Measurements from ENCODE around the gene PEX11B. TPM values are rescaled to one million over a fixed set of nuclear protein-coding genes. Genes with fewer than 3 reads are reported as not detected.

Gene PEX11B
- total RNA-seq, 1 donor from 2014 or later, result 32.2 TPM

- TF ChIP-seq, protein P1, sequence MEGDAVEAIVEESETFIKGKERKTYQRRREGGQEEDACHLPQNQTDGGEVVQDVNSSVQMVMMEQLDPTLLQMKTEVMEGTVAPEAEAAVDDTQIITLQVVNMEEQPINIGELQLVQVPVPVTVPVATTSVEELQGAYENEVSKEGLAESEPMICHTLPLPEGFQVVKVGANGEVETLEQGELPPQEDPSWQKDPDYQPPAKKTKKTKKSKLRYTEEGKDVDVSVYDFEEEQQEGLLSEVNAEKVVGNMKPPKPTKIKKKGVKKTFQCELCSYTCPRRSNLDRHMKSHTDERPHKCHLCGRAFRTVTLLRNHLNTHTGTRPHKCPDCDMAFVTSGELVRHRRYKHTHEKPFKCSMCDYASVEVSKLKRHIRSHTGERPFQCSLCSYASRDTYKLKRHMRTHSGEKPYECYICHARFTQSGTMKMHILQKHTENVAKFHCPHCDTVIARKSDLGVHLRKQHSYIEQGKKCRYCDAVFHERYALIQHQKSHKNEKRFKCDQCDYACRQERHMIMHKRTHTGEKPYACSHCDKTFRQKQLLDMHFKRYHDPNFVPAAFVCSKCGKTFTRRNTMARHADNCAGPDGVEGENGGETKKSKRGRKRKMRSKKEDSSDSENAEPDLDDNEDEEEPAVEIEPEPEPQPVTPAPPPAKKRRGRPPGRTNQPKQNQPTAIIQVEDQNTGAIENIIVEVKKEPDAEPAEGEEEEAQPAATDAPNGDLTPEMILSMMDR (conservative IDR thresholded peaks at IDR 0.05), result no peak
- no peak overlapping the region for H3K27ac Mint-ChIP-seq
- H3K4me1 Mint-ChIP-seq (ENCODE audit: unreplicated experiment), result peaks cover 12% of the 10 kb centered on the region
- H3K4me3 Mint-ChIP-seq, result peak overlapping the region; percentile 86
- DNase-seq (ENCODE audit: extremely low spot score, unreplicated experiment), result no peak
- H3K27me3 Mint-ChIP-seq, result peaks cover 38% of the 10 kb centered on the region
- no peaks in the 10 kb centered on the region for H3K36me3 Mint-ChIP-seq
- H3K9me3 Mint-ChIP-seq, result no peaks in the 10 kb centered on the region
Observed at GRCh38 chr1:145884675-145885074, 33.8 kb downstream of the PEX11B start.

DNA sequence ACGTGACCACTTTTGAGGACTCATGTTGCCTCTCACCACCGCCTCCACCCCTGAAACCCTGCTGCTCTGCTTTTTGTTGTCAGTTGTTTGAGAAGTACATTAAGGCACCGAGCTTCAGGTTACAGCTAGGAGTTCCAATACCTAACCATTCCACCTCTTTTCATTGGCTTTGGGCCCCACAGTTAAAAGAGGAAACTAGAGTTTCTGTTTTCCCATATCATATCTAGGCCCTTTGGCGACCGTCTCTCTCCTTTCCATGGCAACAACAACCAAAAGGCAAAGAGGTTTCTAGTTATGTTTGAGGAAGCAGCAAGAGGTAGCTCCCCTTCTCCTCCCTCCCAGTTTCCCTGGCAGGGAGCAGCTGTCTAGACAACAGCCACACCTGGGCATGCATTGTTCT is 38.7 kb downstream of the PEX11B start:
- Mint-ChIP-seq H3K27me3 (peaks cover 33% of the 10 kb centered on the region), H3K27ac (peak overlapping the region; percentile 21), H3K4me3 (peak overlapping the region; percentile 7), H3K4me1 (ENCODE audit: unreplicated experiment) (peaks cover 13% of the 10 kb centered on the region), H3K36me3 (no peaks in the 10 kb centered on the region), H3K9me3 (no peaks in the 10 kb centered on the region)
- TF ChIP-seq, protein P1 (conservative IDR thresholded peaks at IDR 0.05), result no peak
- DNase-seq (ENCODE audit: extremely low spot score, unreplicated experiment), result no peak

DNA sequence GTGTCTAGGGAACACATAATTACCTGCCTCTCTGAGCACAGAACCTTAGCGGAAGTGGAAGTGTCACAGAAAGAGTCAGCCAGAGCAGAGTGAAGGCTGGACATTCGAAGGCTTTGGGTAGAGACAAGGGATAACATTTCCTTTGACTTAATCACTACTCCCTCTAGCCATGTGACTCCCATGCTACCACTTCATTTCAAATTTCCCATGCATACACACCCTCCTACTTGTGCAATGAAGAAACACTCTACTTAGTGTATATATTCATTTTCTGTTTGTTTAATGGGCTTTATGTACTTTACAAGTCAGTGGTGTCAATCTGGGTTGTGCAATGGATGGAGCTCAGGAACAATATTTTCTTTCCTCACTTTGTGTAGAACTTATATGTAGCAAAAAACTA is 39.8 kb downstream of the PEX11B start:
- Mint-ChIP-seq H3K4me1 (ENCODE audit: unreplicated experiment) (peaks cover 13% of the 10 kb centered on the region), H3K27me3 (peaks cover 28% of the 10 kb centered on the region), H3K36me3 (no peaks in the 10 kb centered on the region), H3K27ac (no peak overlapping the region), H3K4me3 (no peak overlapping the region), H3K9me3 (no peaks in the 10 kb centered on the region)
- TF ChIP-seq, protein P1 (conservative IDR thresholded peaks at IDR 0.05), result no peak
- DNase-seq (ENCODE audit: extremely low spot score, unreplicated experiment), result no peak

GRCh38 chr1:145877923-145878486 is 40.5 kb downstream of the PEX11B start:
- Mint-ChIP-seq H3K27me3 (peaks cover 31% of the 10 kb centered on the region), H3K9me3 (no peaks in the 10 kb centered on the region), H3K27ac (peak overlapping the region; percentile 34)

GRCh38 chr1:145874646-145875045 is 43.9 kb downstream of the PEX11B start:
- peaks cover 47% of the 10 kb centered on the region for H3K27me3 Mint-ChIP-seq
- TF ChIP-seq, protein P1 (conservative IDR thresholded peaks at IDR 0.05), result no peak
- H3K4me1 Mint-ChIP-seq (ENCODE audit: unreplicated experiment), result peaks cover 13% of the 10 kb centered on the region
- no peaks in the 10 kb centered on the region for H3K9me3 Mint-ChIP-seq
- no peak overlapping the region for H3K4me3 Mint-ChIP-seq
- no peak for DNase-seq (ENCODE audit: extremely low spot score, unreplicated experiment)
- H3K36me3 Mint-ChIP-seq, result no peaks in the 10 kb centered on the region
- H3K27ac Mint-ChIP-seq, result no peak overlapping the region

More at GRCh38 chr1:145877923-145878486, 40.5 kb downstream of the PEX11B start:
- DNase-seq (ENCODE audit: extremely low spot score, unreplicated experiment), result no peak
- H3K36me3 Mint-ChIP-seq, result no peaks in the 10 kb centered on the region
- TF ChIP-seq, protein P1 (conservative IDR thresholded peaks at IDR 0.05), result no peak
- peaks cover 13% of the 10 kb centered on the region for H3K4me1 Mint-ChIP-seq (ENCODE audit: unreplicated experiment)
- H3K4me3 Mint-ChIP-seq, result no peak overlapping the region
